Measurements from ENCODE around the gene CHL1. TPM values are rescaled to one million over a fixed set of nuclear protein-coding genes. Genes with fewer than 3 reads are reported as not detected.

CHL1 gene
- total and polyA plus RNA-seq, 2 experiments from 2014 or later, result 1.4 to 1.9 TPM

- TF ChIP-seq NANOG (IDR thresholded peaks at IDR 0.05; ENCODE audit: borderline replicate concordance) (no peak), ZNF114 (CRISPR knock-in tag; IDR thresholded peaks at IDR 0.05) (no peak), EZH2 (IDR thresholded peaks at IDR 0.05; ENCODE audit: low read depth, unreplicated experiment) (no peak), REST (IDR thresholded peaks at IDR 0.05; ENCODE audit: unreplicated experiment) (no peak), JUNB (IDR thresholded peaks at IDR 0.05; ENCODE audit: unreplicated experiment) (no peak), ZNF331 (CRISPR knock-in tag; IDR thresholded peaks at IDR 0.05; ENCODE audit: low read depth) (no peak), POLR2AphosphoS5 (IDR thresholded peaks at IDR 0.05; ENCODE audit: low read depth) (no peak), EZH2phosphoT487 (IDR thresholded peaks at IDR 0.05; ENCODE audit: unreplicated experiment) (no peak), ZNF462 (CRISPR knock-in tag; IDR thresholded peaks at IDR 0.05) (no peak), ETS1 (IDR thresholded peaks at IDR 0.05) (no peak), STAT1 (IDR thresholded peaks at IDR 0.05; ENCODE audit: unreplicated experiment) (no peak)
- Mint-ChIP-seq H3K9me3 (peaks cover 84% of the 10 kb centered on the region), H3K27me3 (ENCODE audit: insufficient read depth, low read depth, poor library complexity) (no peaks in the 10 kb centered on the region), H3K27ac (no peak overlapping the region), H3K36me3 (ENCODE audit: low read depth) (peaks cover 17% of the 10 kb centered on the region), H3K4me1 (no peaks in the 10 kb centered on the region), H3K4me3 (no peak overlapping the region)
- Histone ChIP-seq H3F3A (replicated peaks; ENCODE audit: low read depth) (no peaks in the 10 kb centered on the region), H3K79me2 (replicated peaks; ENCODE audit: insufficient read depth) (no peaks in the 10 kb centered on the region), H3K4me3 (no peak overlapping the region), H3K27me3 (ENCODE audit: insufficient read depth) (peaks cover 12% of the 10 kb centered on the region; the same call in 1 of the 2 replicates), H3K36me3 (ENCODE audit: insufficient read depth) (no peaks in the 10 kb centered on the region), H3K27ac (ENCODE audit: low read depth) (no peak overlapping the region), H2AFZ (no peak overlapping the region), H3K4me2 (no peak overlapping the region), H3K4me1 (ENCODE audit: insufficient read depth) (no peaks in the 10 kb centered on the region), H3K9me2 (ENCODE audit: insufficient read depth) (no peaks in the 10 kb centered on the region), H4K20me1 (replicated peaks; ENCODE audit: insufficient read depth) (0 out of 2 replicates have a peak, but pooled peaks cover 3% of the 10 kb centered on the region)
- DNase-seq (ENCODE audit: low spot score) (no peak), ATAC-seq (no peak)
Measured at GRCh38 chr3:411226-411625, 214.7 kb downstream of the CHL1 start.
